ENCODE data around the gene NEMP2.

The NEMP2 gene

GRCh38 chr2:190551928-190552327 is 17.4 kb upstream of the NEMP2 start:
- DNase-seq (ENCODE audit: insufficient read length) (no peak), FAIRE-seq (peak; percentile 97)
- no peak for TF ChIP-seq POLR2A (IDR thresholded peaks at IDR 0.05; ENCODE audit: low read depth, low read length)
- no peak for TF ChIP-seq POLR2AphosphoS5 (IDR thresholded peaks at IDR 0.05; ENCODE audit: low read depth, low read length)
- no peak for TF ChIP-seq TAF1 (IDR thresholded peaks at IDR 0.05; ENCODE audit: borderline replicate concordance, low read depth, low read length)

GRCh38 chr2:190550137-190550536 is 15.6 kb upstream of the NEMP2 start:
- no peak for DNase-seq (ENCODE audit: insufficient read length)
- TF ChIP-seq POLR2A (IDR thresholded peaks at IDR 0.05; ENCODE audit: low read depth, low read length) (no peak), TAF1 (IDR thresholded peaks at IDR 0.05; ENCODE audit: borderline replicate concordance, low read depth, low read length) (no peak), POLR2AphosphoS5 (IDR thresholded peaks at IDR 0.05; ENCODE audit: low read depth, low read length) (no peak)
- FAIRE-seq: no peak

- no peak for DNase-seq (ENCODE audit: insufficient read length)
- TF ChIP-seq POLR2A (IDR thresholded peaks at IDR 0.05; ENCODE audit: low read depth, low read length) (no peak), POLR2AphosphoS5 (IDR thresholded peaks at IDR 0.05; ENCODE audit: low read depth, low read length) (no peak), TAF1 (IDR thresholded peaks at IDR 0.05; ENCODE audit: borderline replicate concordance, low read depth, low read length) (no peak)
- no peak for FAIRE-seq
Measured at GRCh38 chr2:190547886-190548285, 13.4 kb upstream of the NEMP2 start.

GRCh38 chr2:190546734-190547133 is 12.2 kb upstream of the NEMP2 start:
- FAIRE-seq: no peak
- DNase-seq (ENCODE audit: insufficient read length): no peak
- TF ChIP-seq POLR2AphosphoS5 (IDR thresholded peaks at IDR 0.05; ENCODE audit: low read depth, low read length): no peak
- TF ChIP-seq TAF1 (IDR thresholded peaks at IDR 0.05; ENCODE audit: borderline replicate concordance, low read depth, low read length): no peak
- no peak for TF ChIP-seq POLR2A (IDR thresholded peaks at IDR 0.05; ENCODE audit: low read depth, low read length)

GRCh38 chr2:190545555-190546385 is 11.2 kb upstream of the NEMP2 start:
- TF ChIP-seq POLR2A (IDR thresholded peaks at IDR 0.05; ENCODE audit: low read depth, low read length): no peak
- TF ChIP-seq POLR2AphosphoS5 (IDR thresholded peaks at IDR 0.05; ENCODE audit: low read depth, low read length): no peak
- no peak for TF ChIP-seq TAF1 (IDR thresholded peaks at IDR 0.05; ENCODE audit: borderline replicate concordance, low read depth, low read length)
- FAIRE-seq: peak; percentile 27
- DNase-seq (ENCODE audit: insufficient read length): no peak

GRCh38 chr2:190545093-190545492 is 10.6 kb upstream of the NEMP2 start:
- no peak for FAIRE-seq
- DNase-seq (ENCODE audit: insufficient read length): no peak
- TF ChIP-seq POLR2A (IDR thresholded peaks at IDR 0.05; ENCODE audit: low read depth, low read length) (no peak), POLR2AphosphoS5 (IDR thresholded peaks at IDR 0.05; ENCODE audit: low read depth, low read length) (no peak), TAF1 (IDR thresholded peaks at IDR 0.05; ENCODE audit: borderline replicate concordance, low read depth, low read length) (no peak)

- no peak for FAIRE-seq
- TF ChIP-seq TAF1 (IDR thresholded peaks at IDR 0.05; ENCODE audit: borderline replicate concordance, low read depth, low read length): no peak
- DNase-seq (ENCODE audit: insufficient read length): no peak
Measured at GRCh38 chr2:190540048-190540447, 5.5 kb upstream of the NEMP2 start.

- DNase-seq (ENCODE audit: insufficient read length): no peak
- TF ChIP-seq POLR2AphosphoS5 (IDR thresholded peaks at IDR 0.05; ENCODE audit: low read depth, low read length): no peak
- TF ChIP-seq TAF1 (IDR thresholded peaks at IDR 0.05; ENCODE audit: borderline replicate concordance, low read depth, low read length): no peak
- TF ChIP-seq POLR2A (IDR thresholded peaks at IDR 0.05; ENCODE audit: low read depth, low read length): no peak
- FAIRE-seq: no peak
Measured at GRCh38 chr2:190538201-190538600, 3.7 kb upstream of the NEMP2 start.

- FAIRE-seq (no peak), DNase-seq (ENCODE audit: insufficient read length) (no peak)
- TF ChIP-seq TAF1 (IDR thresholded peaks at IDR 0.05; ENCODE audit: borderline replicate concordance, low read depth, low read length) (no peak), POLR2A (IDR thresholded peaks at IDR 0.05; ENCODE audit: low read depth, low read length) (no peak), POLR2AphosphoS5 (IDR thresholded peaks at IDR 0.05; ENCODE audit: low read depth, low read length) (no peak)
Measured at GRCh38 chr2:190537765-190538164, 3.2 kb upstream of the NEMP2 start.

- TF ChIP-seq POLR2AphosphoS5 (IDR thresholded peaks at IDR 0.05; ENCODE audit: low read depth, low read length): no peak
- no peak for TF ChIP-seq TAF1 (IDR thresholded peaks at IDR 0.05; ENCODE audit: borderline replicate concordance, low read depth, low read length)
- TF ChIP-seq POLR2A (IDR thresholded peaks at IDR 0.05; ENCODE audit: low read depth, low read length): no peak
- FAIRE-seq (no peak), DNase-seq (ENCODE audit: insufficient read length) (no peak)
Measured at GRCh38 chr2:190535586-190535985, 1.1 kb upstream of the NEMP2 start.

- FAIRE-seq: no peak
- no peak for DNase-seq (ENCODE audit: insufficient read length)
- TF ChIP-seq POLR2AphosphoS5 (IDR thresholded peaks at IDR 0.05; ENCODE audit: low read depth, low read length) (no peak), TAF1 (IDR thresholded peaks at IDR 0.05; ENCODE audit: borderline replicate concordance, low read depth, low read length) (no peak), POLR2A (IDR thresholded peaks at IDR 0.05; ENCODE audit: low read depth, low read length) (no peak)
Measured at GRCh38 chr2:190535121-190535439, 558 bp upstream of the NEMP2 start.

- FAIRE-seq (no peak), DNase-seq (ENCODE audit: insufficient read length) (no peak)
- TF ChIP-seq POLR2AphosphoS5 (IDR thresholded peaks at IDR 0.05; ENCODE audit: low read depth, low read length): no peak; the same call in 1 of the 2 replicates
- TF ChIP-seq POLR2A (IDR thresholded peaks at IDR 0.05; ENCODE audit: low read depth, low read length): no peak
- TF ChIP-seq TAF1 (IDR thresholded peaks at IDR 0.05; ENCODE audit: borderline replicate concordance, low read depth, low read length): no peak
Measured at GRCh38 chr2:190533968-190534309, 583 bp downstream of the NEMP2 start.
